Glutamatergic neuron (in vitro differentiated cells): ENCODE data around the gene PAK5. TPM values are rescaled to one million over a fixed set of nuclear protein-coding genes. Genes with fewer than 3 reads are reported as not detected.
A peak's percentile ranks its signal among the peaks of the same experiment; 100 is the strongest.

Source experiments
- DNase-seq: peaks from one replicate; pipeline ENCODE4 v3.0.0; 2022
- H3K27ac Mint-ChIP-seq: one replicate; pipeline ENCODE4 v1.8.0; 2020; ENCODE audit warnings: mild to moderate bottlenecking, mixed read lengths, inconsistent platforms; ENCODE audit not compliant: unreplicated experiment
- H3K27me3 Mint-ChIP-seq: one replicate; pipeline ENCODE4 v1.8.0; 2020; ENCODE audit warnings: mild to moderate bottlenecking, moderate library complexity, mixed read lengths, inconsistent platforms; ENCODE audit not compliant: unreplicated experiment
- H3K36me3 Mint-ChIP-seq: one replicate; pipeline ENCODE4 v1.8.0; 2020; ENCODE audit warnings: mild to moderate bottlenecking, mixed read lengths, inconsistent platforms; ENCODE audit not compliant: unreplicated experiment
- H3K4me1 Mint-ChIP-seq: one replicate; pipeline ENCODE4 v1.8.0; 2020; ENCODE audit warnings: mild to moderate bottlenecking, low read depth, mixed read lengths, inconsistent platforms; ENCODE audit not compliant: unreplicated experiment
- H3K4me3 Mint-ChIP-seq: one replicate; pipeline ENCODE4 v1.8.0; 2020; ENCODE audit warnings: mild to moderate bottlenecking, mixed read lengths, inconsistent platforms; ENCODE audit not compliant: unreplicated experiment
- H3K9me3 Mint-ChIP-seq: one replicate; pipeline ENCODE4 v1.8.0; 2020; ENCODE audit warnings: mild to moderate bottlenecking, moderate library complexity, mixed read lengths, inconsistent platforms; ENCODE audit not compliant: unreplicated experiment
- total RNA-seq: library from RNA; stranded (reverse); fragmentation: NEBNext Ultra II Directional; extraction: Animal tissue kit (Norgen Biotek cat#: 25700); gene quantifications from one replicate; pipeline ENCODE4 v1.2.1, GENCODE V29; 2021; ENCODE audit not compliant: unreplicated experiment
- TF ChIP-seq, protein P1 (sequence below): fragments of 200-600 bp; sonication (generic); IDR thresholded peaks from one replicate; pipeline ENCODE4 v1.5.0; 2021; ENCODE audit not compliant: partially characterized antibody, unreplicated experiment

PAK5 gene
- total RNA-seq, 1 donor from 2014 or later = 6.8 TPM

DNA sequence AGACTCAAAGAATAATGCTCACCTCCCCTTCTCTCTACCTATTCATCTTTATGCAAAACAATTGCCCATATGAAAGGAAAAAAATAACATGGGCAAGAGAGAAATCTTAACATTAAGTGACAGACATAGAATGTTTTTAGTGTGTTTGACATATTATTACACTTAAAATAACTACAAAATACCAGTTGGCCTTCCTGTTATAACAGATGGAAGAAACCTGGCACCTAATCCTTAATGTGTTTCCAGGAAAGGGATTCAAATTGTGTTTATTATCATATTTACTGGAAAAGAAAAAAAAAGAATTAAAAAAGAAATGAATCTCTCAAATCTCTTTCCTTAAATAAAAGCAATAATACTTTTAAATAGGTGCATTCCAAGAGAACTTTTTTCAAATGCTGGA lies 165.9 kb downstream of the PAK5 start:
- H3K27me3 Mint-ChIP-seq = no peaks in the 10 kb centered on the region
- no peak overlapping the region for H3K4me3 Mint-ChIP-seq
- peaks cover 15% of the 10 kb centered on the region for H3K36me3 Mint-ChIP-seq
- H3K9me3 Mint-ChIP-seq = no peaks in the 10 kb centered on the region
- no peak overlapping the region for H3K27ac Mint-ChIP-seq
- TF ChIP-seq, protein P1, sequence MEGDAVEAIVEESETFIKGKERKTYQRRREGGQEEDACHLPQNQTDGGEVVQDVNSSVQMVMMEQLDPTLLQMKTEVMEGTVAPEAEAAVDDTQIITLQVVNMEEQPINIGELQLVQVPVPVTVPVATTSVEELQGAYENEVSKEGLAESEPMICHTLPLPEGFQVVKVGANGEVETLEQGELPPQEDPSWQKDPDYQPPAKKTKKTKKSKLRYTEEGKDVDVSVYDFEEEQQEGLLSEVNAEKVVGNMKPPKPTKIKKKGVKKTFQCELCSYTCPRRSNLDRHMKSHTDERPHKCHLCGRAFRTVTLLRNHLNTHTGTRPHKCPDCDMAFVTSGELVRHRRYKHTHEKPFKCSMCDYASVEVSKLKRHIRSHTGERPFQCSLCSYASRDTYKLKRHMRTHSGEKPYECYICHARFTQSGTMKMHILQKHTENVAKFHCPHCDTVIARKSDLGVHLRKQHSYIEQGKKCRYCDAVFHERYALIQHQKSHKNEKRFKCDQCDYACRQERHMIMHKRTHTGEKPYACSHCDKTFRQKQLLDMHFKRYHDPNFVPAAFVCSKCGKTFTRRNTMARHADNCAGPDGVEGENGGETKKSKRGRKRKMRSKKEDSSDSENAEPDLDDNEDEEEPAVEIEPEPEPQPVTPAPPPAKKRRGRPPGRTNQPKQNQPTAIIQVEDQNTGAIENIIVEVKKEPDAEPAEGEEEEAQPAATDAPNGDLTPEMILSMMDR = no peak
- H3K4me1 Mint-ChIP-seq = peaks cover 3% of the 10 kb centered on the region
- DNase-seq = no peak

GRCh38 chr20:9672027-9672426 lies 166.8 kb downstream of the PAK5 start:
- no peak overlapping the region for H3K4me3 Mint-ChIP-seq
- peaks cover 3% of the 10 kb centered on the region for H3K4me1 Mint-ChIP-seq
- no peak overlapping the region for H3K27ac Mint-ChIP-seq
- TF ChIP-seq, protein P1 = no peak
- peaks cover 15% of the 10 kb centered on the region for H3K36me3 Mint-ChIP-seq
- no peaks in the 10 kb centered on the region for H3K27me3 Mint-ChIP-seq
- no peak for DNase-seq
- no peaks in the 10 kb centered on the region for H3K9me3 Mint-ChIP-seq

DNA sequence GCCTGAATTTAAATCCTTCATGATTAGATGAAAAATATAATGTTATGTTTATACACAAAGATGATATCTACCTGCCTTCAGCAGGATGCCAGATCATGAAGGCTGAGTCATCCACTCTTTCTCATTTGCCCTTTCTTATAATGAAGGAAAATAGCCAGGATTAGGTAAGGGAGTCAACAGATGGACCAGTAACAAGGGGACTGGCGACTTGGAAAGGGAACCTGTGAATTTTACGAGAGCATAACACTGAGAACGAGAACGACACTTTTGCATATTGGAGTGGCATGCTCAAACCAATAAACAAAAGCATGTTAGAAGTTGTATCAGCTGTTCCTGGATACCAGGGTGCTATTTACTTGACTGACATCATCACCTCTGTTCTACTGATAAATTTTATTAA lies 170.5 kb downstream of the PAK5 start:
- Mint-ChIP-seq H3K9me3 (no peaks in the 10 kb centered on the region), H3K4me1 (no peaks in the 10 kb centered on the region), H3K27me3 (no peaks in the 10 kb centered on the region), H3K36me3 (no peaks in the 10 kb centered on the region), H3K27ac (no peak overlapping the region), H3K4me3 (no peak overlapping the region)
- DNase-seq = no peak
- TF ChIP-seq, protein P1 = no peak

DNA sequence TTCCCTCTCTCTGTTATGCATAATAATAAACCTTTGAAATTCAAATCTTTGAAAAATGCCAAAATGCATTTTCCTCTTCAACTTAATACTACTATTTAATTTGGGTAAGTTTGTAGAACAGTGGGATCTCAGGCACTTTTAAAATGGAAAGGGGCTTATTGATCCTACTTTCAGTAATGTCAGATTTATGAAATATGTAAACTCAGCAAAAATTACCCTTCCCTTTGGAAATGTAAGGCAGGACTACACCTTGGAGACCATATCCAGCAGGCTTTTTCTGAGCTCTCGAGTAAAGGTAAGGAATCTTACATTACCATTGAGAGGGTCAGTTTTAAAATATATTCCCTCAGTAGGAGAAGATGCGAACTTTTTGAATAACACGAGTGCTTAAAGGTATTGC lies 175.5 kb downstream of the PAK5 start:
- no peaks in the 10 kb centered on the region for H3K36me3 Mint-ChIP-seq
- no peaks in the 10 kb centered on the region for H3K4me1 Mint-ChIP-seq
- H3K9me3 Mint-ChIP-seq = no peaks in the 10 kb centered on the region

DNA sequence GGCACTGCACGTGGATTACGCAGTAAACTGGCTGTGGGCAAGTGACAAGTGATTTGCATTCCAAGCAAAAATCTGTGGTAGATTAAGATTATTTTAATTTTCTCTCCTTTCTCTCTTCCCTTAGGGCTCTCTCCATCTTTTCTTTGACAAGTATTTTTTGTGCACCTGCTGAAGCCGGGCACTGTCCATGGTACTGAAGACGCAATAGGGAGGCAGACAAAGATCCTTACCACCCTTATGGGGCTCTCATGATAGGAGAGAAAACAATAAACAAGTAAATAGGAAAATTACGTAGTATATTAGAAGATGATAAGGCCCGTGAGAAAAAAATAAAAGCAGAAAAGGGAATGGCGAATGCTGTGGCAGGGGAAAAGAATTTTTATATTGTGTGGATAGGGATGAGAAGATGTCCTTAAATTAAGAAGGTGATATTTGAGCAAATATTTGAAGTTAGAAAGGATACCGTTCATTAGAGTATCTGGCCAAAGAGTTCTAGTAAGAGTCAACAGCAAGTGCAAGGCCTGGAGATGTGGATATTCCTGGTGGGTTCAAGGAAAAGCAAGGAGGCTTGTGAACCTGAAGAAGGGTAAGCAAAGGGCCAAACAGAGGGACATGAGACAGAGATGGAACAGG lies 178.5 kb downstream of the PAK5 start:
- peak overlapping the region; percentile 46 for H3K27ac Mint-ChIP-seq
- no peaks in the 10 kb centered on the region for H3K4me1 Mint-ChIP-seq
- no peak for DNase-seq

More for the DNA sequence above, 175.5 kb downstream of the PAK5 start:
- H3K27me3 Mint-ChIP-seq = no peaks in the 10 kb centered on the region
- no peak overlapping the region for H3K4me3 Mint-ChIP-seq
- H3K27ac Mint-ChIP-seq = no peak overlapping the region
- TF ChIP-seq, protein P1 = no peak
- no peak for DNase-seq

More for the DNA sequence above, 178.5 kb downstream of the PAK5 start:
- TF ChIP-seq, protein P1 = no peak
- no peaks in the 10 kb centered on the region for H3K9me3 Mint-ChIP-seq
- no peak overlapping the region for H3K4me3 Mint-ChIP-seq
- no peaks in the 10 kb centered on the region for H3K27me3 Mint-ChIP-seq
- no peaks in the 10 kb centered on the region for H3K36me3 Mint-ChIP-seq
